NCI-H2171 treated with DMSO at 0.1 percent for 48 hours (cell line): ENCODE measurements around the gene ESYT3.
"Not testable (repeated sequence)": the region's sequence is repeated elsewhere in the genome, so short reads cannot be mapped to it uniquely, and the experiment has no call there.

Experiments used
- DNase-seq: peaks from one replicate; lab custom pipeline; 2025; lab: John Stamatoyannopoulos, UW

ESYT3 gene

DNA sequence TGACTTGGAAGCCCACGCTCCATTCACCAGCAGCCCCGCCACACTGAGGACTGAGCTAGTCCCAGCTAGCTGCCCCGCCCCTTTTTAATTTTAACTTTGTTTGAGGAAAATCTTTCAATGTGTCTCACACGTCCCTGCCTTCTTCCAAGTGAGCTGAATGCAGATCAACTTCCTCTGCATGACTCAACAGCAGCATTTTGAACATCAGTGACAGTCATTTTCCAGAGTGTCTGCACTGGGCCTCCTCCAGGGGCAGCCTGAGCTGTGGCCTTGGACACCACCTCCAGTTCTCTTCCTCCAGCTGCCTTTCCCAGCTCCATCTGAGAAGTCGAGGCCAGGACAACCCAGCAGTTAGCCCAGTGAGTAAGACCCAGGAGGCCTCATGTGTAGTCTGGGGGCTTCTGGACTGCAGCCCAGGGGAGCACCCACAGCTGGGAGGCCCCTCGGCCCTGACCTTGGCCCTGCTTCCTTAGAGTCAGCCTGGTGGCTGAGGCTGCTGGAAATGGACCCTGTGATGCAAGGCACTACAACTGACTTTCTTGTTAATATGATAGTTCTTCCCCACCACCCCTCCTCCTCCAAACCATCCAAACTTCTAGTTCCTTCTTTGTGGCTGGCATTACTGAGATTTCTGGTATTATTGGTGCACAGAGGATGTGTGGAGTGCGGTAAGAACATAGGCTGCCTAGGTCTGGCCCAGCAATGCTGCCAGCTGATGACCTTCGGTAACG is 21.4 kb upstream of the ESYT3 start:
- no peak for DNase-seq

- not testable (repeated sequence) for DNase-seq
These were observed 18.2 kb upstream of the ESYT3 start for GRCh38 chr3:138416236-138416635.

DNA sequence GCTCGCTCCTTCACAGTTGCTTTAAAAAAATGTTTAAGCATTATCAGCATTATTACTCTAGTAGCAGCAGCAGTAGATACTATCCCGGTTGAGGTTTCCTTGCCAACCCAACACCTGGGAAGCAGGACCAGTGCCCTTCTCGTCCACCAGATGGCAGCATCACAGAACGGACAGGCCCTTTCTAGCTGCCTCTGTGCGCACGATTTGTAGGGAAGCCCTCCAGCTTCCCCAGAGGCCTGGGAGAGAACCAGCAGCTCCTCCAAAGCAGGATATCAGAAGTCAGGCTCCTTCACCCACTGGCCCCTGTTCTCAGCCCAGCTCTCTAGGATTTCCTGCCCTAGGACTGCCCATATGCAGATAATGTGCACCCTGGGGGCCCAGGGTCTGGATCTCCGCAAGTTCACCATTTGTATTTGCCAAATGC is 16.8 kb upstream of the ESYT3 start:
- DNase-seq: peak; percentile 94

- DNase-seq: peak; percentile 97
These were observed 15.7 kb upstream of the ESYT3 start for GRCh38 chr3:138418601-138419206.

DNA sequence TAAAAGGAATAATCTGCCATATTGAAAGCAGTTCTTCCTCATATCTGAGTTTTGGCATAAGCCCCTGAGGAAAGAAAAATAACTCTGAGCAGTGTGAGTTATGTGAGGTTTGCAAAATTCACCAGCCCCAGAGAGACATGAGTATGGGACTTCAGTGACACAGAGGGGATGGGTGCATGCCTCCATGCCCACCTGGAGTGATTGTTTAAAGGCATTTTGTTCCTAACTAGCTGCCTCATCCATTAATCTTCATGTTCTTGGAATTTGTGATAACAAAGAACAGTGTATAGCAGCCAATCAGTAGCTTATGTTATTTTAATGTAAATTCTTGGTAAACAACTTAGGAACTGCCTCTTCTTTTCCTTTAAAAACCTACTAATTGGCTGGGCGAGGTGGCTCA is 11.1 kb upstream of the ESYT3 start:
- no peak for DNase-seq

DNA sequence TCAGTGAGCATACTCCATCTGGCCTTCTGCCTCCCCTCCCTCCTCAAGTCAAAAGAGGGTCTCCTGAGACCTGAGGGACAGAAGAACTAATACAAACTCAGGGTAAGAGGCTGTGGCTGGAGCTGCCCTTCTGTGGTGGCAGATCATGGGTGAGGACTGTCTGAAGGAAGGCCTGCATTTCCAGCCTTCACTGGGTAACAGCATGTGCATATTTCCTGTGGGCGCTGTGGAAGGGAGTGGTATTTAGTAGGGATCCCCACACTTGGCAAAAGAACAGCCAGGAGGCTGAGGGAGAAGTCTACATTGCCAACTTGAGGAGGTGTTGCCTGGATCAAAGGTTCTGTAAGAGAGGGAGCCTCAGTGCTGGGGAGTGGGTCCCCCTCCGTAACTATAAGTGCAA is 10.1 kb upstream of the ESYT3 start:
- no peak for DNase-seq

DNA sequence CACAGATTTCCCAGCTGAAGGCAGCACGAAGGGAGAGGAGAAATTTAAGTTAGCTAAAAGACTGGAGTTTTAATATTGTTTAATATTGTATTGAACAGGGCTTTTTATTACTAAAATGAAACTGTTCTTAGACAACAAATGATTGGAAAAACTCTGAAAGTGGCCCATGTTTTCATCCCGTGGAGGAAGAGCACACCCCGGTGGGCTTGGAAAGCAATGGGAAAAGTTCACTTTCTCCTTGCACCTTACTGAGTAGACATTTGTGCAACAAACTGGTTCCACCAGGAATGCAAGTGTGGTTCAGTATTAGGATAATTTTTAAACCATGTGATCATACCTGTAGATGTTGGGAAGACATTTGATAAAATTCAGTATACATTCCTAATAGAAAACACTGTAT is 8.2 kb upstream of the ESYT3 start:
- DNase-seq: peak; percentile 24

- not testable (repeated sequence) for DNase-seq
These were observed 7.7 kb upstream of the ESYT3 start for GRCh38 chr3:138426754-138427153.

- DNase-seq: no peak
These were observed 4.8 kb upstream of the ESYT3 start for GRCh38 chr3:138429665-138430064.

- DNase-seq: no peak
These were observed 1.7 kb upstream of the ESYT3 start for GRCh38 chr3:138432576-138433240.

DNA sequence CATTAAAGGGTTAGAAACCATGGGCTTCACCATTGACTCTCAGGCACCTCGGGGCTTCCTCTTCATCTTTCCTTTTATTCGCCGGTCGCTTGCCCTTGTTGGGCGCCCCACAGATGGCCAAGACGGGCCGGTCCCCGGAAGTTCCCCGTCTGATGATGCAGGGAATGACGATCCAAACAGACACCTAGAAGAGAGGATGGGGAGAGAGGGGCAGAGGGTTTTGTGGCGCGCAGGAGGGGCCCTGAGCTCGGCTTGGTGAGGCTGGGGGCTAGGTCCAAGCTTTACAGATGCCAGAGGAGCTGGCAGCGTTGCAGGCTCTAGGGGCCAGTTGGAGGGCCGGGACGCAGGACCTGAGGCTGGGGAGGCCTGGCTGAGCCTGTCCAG is 532 bp upstream of the ESYT3 start:
- no peak for DNase-seq

GRCh38 chr3:138434875-138435772 is 708 bp downstream of the ESYT3 start:
- peak; percentile 55 for DNase-seq

- DNase-seq: no peak
These were observed 1.4 kb downstream of the ESYT3 start for GRCh38 chr3:138435840-138436239.

- DNase-seq: no peak
These were observed 2.9 kb downstream of the ESYT3 start for GRCh38 chr3:138437281-138437680.

DNA sequence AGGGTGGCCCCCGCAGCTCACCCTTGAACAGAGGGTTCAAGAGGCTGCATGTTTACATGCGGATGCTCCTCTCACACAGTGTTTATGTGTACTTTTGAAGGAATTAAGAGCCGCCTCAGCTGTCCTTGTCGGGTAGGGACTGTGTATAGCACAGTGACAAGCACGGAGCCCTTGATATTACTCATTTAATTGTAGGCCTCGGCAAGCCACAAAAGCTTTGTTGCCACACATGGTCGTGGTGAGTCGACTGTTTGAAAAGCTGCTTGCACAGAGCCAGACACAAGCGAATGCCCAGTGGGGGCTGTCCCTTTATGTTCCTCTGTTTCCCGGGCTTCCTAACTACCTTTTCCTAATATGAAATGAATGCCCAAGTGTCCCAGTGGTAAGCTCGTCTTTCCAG is 4.5 kb downstream of the ESYT3 start:
- DNase-seq: no peak

DNA sequence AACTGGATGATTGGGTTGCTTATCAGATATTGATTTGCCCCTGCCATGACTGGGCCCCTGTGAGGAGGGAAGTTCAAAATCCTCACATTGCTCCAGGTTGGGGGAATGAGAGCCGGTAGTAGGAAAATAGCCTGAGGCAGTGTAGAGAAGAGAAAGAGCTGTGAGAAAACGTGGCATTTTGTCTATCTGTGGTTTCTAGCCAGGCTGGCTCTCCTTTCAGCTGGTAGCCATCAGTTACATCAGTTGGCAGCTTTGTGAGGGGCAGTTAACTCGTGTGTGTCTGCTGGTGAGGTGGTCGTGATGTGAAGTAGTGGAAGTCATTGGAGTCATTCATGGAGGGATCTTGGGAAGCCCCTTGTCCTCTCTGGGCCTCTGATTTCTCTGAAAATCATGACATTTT is 5.2 kb downstream of the ESYT3 start:
- DNase-seq: no peak

GRCh38 chr3:138440121-138440521 is 5.7 kb downstream of the ESYT3 start:
- DNase-seq: no peak

GRCh38 chr3:138440596-138440995 is 6.2 kb downstream of the ESYT3 start:
- DNase-seq: no peak

- no peak for DNase-seq
These were observed 6.8 kb downstream of the ESYT3 start for GRCh38 chr3:138441256-138441655.

GRCh38 chr3:138441742-138442141 is 7.3 kb downstream of the ESYT3 start:
- no peak for DNase-seq

GRCh38 chr3:138442433-138442832 is 8.0 kb downstream of the ESYT3 start:
- no peak for DNase-seq

GRCh38 chr3:138443091-138443490 is 8.7 kb downstream of the ESYT3 start:
- DNase-seq: no peak
